IPS-18c (cell line): ENCODE data around the gene KRTAP25-1.

Experiments
- H3K4me3 ChIP-seq: 2 replicates; pipeline ENCODE4 v1.7.0; 2013; ENCODE audit warnings: low read depth, mild to moderate bottlenecking, low read length, moderate library complexity; ENCODE audit not compliant: insufficient read depth
- H3K9me3 ChIP-seq: one replicate; pipeline ENCODE4 v1.6.1; 2013; ENCODE audit warnings: mild to moderate bottlenecking, low read length, moderate library complexity; ENCODE audit not compliant: control insufficient read depth, insufficient read depth

Gene KRTAP25-1

DNA sequence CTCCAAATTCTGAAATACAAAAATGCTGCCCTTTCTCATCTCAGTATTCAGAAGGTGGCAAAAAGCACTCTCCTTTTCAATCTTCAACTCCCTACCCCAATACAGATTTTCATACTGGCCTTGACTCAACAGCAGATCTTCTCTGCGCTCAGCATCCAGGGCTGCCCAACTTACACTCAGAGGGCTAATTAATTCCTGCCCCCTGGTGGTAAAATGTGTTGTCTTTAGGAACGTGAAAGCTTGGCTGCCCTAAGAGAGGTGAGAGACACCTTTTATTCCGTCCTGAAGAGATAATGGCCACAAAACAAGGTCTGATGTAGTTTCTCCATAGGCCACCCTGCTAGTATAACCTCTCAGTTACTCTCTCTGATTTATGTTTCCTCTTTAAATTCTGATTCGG lies 31.5 kb downstream of the KRTAP25-1 start:
- Histone ChIP-seq H3K4me3 (no peak overlapping the region), H3K9me3 (no peaks in the 10 kb centered on the region)

- Histone ChIP-seq H3K4me3 (no peak overlapping the region), H3K9me3 (no peaks in the 10 kb centered on the region)
Measured at GRCh38 chr21:30256100-30256499, 33.2 kb downstream of the KRTAP25-1 start.

DNA sequence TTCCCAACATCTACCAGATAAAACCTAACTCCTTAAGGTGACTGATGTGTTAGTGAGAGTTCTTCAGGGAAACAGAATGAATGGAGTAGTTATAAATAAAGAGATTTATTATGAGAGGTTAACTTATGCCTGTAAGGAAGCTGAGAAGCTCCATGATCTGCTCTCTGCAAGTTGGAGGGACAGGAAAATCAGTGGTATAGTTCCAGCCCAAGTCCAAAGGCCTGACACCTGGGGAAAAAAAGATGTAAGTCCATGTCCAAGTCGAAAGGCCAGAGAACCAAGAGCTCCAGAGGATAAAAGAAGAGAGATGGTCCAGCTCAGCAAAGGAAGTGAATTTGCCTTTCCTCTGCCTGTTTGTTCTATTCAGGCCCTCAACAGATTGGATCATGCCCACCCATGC lies 33.6 kb downstream of the KRTAP25-1 start:
- Histone ChIP-seq H3K4me3 (no peak overlapping the region), H3K9me3 (no peaks in the 10 kb centered on the region)

- H3K9me3 ChIP-seq, result no peaks in the 10 kb centered on the region
- H3K4me3 ChIP-seq, result no peak overlapping the region
Measured at GRCh38 chr21:30251781-30252180, 37.5 kb downstream of the KRTAP25-1 start.

- H3K4me3 ChIP-seq, result no peak overlapping the region
- no peaks in the 10 kb centered on the region for H3K9me3 ChIP-seq
Measured at GRCh38 chr21:30249936-30250335, 39.4 kb downstream of the KRTAP25-1 start.

GRCh38 chr21:30248844-30249243 lies 40.5 kb downstream of the KRTAP25-1 start:
- Histone ChIP-seq H3K4me3 (no peak overlapping the region), H3K9me3 (no peaks in the 10 kb centered on the region)

- no peak overlapping the region for H3K4me3 ChIP-seq
- H3K9me3 ChIP-seq, result no peaks in the 10 kb centered on the region
Measured at GRCh38 chr21:30245061-30245460, 44.3 kb downstream of the KRTAP25-1 start.

DNA sequence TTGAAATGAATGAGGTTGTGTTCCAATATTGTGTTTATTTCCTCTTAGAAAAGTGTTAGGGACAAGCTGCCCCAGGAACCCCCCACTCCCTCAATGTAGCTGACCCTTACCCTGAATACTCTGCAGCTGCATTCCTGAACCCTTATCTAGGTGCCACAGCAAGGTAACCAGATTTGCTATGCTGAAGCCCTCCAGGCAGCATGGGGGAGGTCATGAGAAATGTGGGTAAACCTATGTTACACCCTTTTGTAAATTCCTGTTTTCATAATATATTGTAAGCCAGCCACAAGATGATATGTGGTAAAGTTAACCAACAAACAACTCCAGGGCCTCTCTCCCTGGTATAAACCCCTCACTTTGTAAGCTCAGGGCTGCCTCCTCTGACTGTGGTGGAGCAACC lies 45.6 kb downstream of the KRTAP25-1 start:
- Histone ChIP-seq H3K9me3 (no peaks in the 10 kb centered on the region), H3K4me3 (no peak overlapping the region)

DNA sequence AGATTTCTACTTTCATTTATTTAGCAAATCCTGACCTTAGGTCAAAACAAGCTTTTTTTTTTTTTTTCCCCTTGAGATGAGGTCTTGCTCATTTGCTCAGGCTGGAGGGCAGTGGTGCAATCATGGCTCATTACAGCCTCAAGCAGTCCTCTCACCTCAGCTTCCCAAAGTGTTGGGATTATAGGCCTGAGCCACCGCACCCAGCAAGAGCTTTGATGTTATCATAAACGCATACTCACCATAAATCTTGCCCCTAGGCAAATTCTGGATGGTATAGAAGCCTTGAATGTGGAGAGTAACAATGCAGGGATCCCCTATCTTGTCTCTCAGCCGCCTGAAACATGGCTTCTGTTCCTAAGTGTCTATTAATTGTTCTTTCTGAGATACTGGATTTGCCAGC lies 48.7 kb downstream of the KRTAP25-1 start:
- H3K9me3 ChIP-seq, result no peaks in the 10 kb centered on the region
- no peak overlapping the region for H3K4me3 ChIP-seq
